ENCODE measurements around the gene PPARG.
"Not testable (repeated sequence)": the region's sequence is repeated elsewhere in the genome, so short reads cannot be mapped to it uniquely, and the experiment has no call there.

Gene PPARG

DNA sequence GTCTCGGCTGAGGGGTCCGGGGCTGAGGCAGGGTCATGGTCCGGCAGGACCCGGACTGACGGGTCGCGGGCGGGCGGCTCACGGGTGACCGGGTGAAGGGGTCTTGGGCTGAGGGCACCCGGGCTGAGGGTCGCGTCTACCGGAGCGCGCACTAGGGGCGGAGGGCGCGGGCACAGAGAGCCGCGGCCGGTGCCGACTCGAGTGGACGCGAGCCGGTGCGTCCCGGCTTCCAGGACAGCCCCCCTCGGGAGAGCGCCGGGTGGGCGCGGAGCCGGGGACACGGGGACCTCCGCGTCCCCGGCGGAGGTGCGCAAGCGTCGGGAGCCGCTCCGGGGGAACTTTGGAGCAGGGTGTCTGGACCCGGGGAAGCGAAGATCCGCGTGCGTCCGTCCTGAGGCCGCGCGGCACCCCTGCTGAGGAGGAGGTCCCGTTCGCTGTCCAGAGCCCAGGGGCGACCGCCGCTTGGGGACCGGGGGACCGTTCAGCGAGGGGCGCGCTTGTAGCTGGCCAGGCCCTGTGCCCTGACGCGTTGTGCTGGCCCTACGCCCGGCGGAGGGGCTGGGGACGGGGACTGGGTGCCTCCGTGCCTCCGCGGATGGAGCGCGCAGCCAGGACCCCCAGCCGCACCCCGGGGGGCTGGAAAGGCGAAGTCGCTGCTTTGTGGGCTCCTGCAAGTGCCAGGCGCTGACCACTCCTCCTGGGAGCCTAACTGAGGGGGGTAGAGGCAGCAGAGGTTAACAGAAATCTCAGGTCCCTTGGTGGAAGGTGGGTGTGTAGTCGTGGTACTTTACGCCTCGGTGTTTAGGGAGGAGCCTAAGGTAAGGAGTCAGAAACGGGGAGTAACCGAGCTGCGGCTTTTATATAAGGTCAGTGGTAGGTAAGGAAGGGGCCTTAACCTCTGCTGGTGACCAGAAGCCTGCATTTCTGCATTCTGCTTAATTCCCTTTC, at the start of gene PPARG:
TSS of gene PPARG (plus strand) at position 889 of the 948 bp plus-strand sequence. CDS start 90,642 bp downstream, outside the sequence.
- peak; percentile 41 for DNase-seq

DNA sequence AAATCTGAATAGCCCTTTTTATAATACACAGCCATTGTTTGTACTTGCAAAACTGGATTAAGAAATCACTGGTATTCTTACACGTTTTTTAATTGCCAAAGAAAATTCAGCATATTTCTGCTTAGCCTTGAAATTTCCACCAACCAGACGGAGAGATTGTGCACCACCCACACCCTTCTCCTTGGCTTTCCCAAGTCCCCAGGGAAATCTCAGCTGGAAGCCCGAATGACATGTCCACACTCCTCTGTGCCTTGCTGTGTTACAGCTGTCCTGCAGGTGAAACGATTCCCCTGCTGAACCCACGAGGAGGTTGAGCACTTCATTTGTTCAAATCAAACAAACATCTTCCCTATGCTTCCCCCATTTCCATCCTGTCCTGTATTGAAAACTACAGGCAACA, 49.6 kb upstream of the PPARG start:
- DNase-seq, result no peak

DNA sequence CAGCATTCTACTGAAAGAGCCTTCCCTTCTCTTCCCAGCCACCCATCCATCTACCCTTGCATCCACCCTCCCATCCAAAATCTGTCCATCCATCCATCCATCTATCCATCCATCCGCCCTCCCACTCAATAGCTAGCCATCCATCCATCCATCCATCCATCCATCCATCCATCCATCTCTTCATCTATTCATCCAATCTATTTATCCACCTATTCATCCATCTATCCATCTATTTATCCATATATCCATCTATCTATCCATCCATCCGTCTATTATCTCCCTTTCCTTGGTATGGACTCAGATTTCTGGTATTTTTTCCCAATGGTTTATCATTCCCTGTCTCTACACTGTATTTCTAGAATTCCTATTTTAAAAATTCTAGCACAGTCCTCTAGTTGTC, 46.1 kb upstream of the PPARG start:
- DNase-seq, result no peak

DNA sequence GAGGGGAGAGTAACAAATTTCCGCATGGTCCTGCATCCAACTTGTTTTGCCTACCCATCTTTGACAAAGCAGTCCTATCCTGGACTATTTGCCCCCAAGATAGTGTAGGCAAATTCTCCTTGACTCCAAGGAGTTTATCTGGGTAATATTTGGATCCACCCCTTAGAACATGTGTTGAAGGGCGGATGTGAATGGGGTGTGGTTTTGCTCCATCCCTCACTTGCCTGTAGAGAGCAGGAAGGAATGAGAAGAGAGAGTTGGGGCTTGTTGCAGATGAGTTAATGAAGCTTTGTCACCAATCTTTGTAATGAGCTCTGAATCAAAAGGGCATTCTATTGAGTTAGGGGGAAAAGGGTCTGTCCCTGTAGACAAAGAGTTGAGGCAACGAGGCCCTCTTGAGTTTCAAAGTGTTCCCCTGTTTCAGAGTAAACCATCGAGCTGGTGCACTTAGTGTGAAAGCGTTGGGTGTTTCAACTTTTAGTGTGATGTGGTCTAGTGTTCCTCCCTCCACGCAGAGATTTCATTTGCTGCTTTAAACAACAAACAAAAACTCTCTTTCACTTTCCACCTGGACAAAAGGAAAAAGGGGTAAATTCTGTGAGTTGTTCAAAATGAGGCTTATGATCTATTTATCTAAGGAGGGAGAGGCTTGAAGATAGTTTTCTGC, 42.2 kb upstream of the PPARG start:
- no peak for DNase-seq

- no peak for DNase-seq
Measured at GRCh38 chr3:12247411-12247810, 41.5 kb upstream of the PPARG start.

- no peak for DNase-seq
Measured at GRCh38 chr3:12249519-12249918, 39.4 kb upstream of the PPARG start.

DNA sequence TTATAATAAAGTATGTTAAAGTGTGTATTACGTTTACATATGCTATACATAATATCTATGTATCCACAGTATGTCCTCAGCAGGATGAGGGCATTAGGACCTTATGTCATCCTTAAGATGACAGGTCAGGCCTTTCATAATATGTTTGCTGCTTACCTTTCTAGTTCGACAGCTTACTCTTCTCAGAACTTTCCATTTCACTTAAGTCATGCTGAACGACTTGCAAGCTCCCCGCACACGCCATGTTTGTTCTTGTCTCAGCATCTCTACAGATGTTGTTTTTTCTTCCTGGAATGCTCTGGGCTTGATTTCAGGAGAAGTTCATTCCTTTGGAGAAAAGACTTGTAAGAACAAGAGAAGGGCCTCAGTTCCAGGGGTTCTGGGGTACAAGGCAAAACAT, 36.0 kb upstream of the PPARG start:
- no peak for DNase-seq

DNA sequence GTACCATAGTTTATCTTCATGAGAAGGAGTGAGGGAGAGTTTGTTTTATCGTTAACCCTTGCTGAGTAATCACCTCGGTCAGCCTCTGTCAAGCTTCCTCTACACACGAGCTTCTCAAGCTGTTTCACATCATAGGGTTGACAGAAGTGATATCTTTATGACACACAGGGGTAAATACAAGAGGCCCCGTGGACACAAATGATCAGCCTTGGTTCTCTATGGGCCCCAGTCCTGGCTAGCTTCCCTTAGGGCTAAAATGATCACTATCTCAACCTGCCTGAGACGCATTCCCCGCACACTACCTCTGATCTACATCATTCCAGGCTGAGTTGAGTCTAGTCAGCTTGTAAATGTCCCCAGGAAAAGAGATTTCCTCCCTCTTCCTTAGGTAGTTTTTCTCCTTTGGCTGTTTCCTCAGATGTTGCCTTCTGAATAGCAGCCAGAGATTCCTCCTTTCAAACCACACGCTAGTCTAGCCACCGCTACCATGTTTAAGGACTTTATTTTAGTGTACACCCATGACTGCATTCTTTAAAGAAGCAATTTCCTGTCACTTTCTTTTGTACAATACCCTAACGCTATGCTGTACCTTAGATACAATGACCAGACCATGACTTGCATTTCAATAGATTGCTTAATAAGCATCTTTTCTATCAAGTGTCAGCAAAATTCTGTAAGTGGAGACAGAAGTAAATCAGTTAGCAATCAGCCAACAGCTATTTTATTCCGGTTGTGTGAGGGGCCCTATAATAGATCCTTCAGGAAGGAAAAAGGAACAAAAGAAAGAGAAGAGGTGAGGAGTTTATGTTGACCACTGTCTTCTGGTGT, 35.1 kb upstream of the PPARG start:
- no peak for DNase-seq

DNA sequence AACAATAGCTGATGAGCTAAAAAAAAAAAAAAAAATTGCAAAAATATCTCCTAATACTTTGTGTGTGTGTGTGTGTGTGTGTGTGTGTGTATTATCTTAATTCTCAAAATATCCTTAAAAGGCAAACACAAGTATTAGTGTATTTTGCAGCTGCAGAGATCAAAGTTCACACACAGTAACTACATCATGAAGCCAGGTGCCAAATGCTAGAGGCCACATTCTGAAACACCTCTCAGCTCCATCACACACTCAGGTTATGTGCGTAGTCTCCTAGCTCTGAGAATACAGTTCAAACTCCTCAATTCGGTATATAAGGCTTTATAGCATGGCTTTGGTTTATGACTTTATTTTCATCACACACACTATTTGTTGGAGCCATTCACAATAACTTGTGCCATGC, 33.5 kb upstream of the PPARG start:
- no peak for DNase-seq

- no peak for DNase-seq
Measured at GRCh38 chr3:12258911-12259310, 30.0 kb upstream of the PPARG start.

DNA sequence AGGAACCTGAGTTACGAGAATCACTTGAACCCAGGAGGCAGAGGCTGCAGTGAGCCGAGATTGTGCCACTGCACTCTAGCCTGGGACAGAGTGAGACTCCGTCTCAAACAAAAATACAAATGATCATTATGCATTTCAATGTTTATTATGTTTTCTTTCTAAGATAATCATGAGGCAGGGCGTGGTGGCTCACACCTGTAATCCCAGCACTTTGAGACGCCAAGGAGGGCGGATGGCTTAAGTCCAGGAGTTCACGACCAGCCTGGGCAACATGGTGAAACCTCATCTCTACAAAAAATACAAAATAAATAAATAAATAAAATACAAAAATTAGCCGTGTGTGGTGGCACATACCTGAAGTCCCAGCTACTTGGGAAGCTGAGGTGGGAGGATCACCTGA, 26.7 kb upstream of the PPARG start:
- not testable (repeated sequence) for DNase-seq

DNA sequence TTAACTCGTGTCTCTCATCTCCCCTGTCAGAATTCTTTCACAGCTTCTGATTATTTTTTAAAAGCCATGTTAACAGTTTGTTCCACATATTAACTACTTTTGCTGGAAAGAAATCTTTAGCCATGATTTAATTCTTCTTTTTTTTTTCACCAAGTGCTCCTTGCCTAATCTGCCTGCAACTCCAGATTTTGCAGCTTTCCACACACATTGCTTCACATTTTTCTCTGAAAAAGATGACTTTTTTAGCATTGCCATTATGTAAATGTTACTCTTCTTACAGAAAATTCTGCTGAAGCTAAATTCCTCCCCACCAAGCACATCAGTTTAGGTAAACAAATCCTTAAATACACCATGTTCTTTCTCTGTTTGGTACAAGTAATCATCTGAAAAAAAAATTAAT, 23.4 kb upstream of the PPARG start:
- DNase-seq, result no peak

DNA sequence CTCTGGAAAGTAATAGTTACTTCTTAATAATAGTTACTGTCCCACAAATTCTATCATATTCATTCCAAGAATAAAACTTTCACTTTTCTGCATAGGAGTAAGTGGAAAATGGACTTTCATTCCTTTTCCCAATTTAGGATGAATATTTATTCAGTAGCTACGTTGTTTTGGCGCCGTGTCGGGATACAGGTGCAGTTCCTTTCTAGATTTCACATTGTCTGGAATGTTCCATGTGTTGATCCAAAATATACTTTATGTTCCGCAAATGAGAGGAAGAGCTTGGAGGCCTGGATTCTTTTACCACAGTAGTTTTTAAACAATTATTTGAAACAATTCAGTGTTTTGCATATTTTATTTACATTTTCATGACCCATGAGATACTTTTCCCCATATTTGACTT, 22.8 kb upstream of the PPARG start:
- no peak for DNase-seq

- no peak for DNase-seq
Measured at GRCh38 chr3:12267376-12268030, 21.4 kb upstream of the PPARG start.

GRCh38 chr3:12268049-12268735, 20.7 kb upstream of the PPARG start:
- no peak for DNase-seq

GRCh38 chr3:12270976-12271375, 17.9 kb upstream of the PPARG start:
- no peak for DNase-seq

- DNase-seq, result no peak
Measured at GRCh38 chr3:12273045-12273695, 15.7 kb upstream of the PPARG start.

DNA sequence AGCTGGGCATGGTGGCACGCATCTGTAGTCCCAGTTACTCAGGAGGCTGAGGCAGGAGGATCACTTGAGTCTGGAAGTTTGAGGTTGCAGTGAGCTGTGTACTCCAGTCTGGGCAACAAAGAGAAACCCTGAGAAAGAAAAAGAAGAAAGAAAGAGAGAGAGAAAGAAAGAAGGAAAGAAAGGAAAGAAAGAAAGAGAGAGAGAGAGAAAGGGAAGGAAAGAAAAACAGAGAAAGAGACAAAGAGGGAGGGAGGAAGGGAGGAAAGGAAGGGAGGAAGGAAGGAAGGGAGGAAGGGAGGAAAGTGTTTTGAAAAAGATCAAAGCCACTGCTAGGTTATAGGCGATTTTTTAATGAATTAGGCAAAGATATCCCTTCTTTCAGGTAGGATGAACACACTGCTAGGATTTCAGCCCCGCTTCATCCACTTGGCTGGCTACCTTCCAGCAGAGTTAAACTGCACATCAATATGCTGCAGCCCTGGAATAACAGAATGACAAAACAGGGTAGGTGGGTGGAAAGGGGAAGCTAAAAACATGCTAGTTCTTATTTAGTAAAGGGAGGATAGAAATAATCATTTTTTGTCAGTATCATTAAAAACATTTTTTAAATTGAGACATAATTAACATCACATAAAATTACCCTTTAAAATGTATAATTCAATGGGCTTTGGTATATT, 12.8 kb upstream of the PPARG start:
- DNase-seq, result no peak

DNA sequence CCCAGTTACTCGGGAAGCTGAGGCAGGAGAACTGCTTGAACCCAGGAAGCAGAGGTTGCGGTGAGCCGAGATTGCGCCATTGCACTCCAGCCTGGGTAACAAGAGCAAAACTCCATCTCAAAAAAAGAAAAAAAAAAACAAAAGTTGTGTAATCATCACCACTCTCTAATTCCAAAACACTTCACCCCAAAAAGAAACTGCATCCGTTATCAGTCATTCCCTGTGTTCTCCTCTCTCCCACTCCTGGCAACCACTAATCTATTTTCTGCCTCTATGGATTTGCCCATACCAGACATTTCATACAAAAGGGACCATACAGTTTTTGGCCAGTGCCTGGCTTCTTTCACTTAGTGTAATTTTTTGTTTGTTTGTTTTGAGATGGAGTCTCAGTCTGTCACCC, 12.0 kb upstream of the PPARG start:
- DNase-seq, result not testable (repeated sequence)

- no peak for DNase-seq
Measured at GRCh38 chr3:12278566-12278965, 10.3 kb upstream of the PPARG start.
